Activated CD4-positive, alpha-beta T cell treated with anti-CD3 and anti-CD28 coated beads for 48 hours (primary cell): ENCODE measurements around the gene ATG7.
"Not testable (repeated sequence)": the region's sequence is repeated elsewhere in the genome, so short reads cannot be mapped to it uniquely, and the experiment has no call there.

ENCODE experiments used
- DNase-seq: peaks from one replicate; pipeline ENCODE4 v3.0.0-alpha.2; 2020

Gene ATG7

GRCh38 chr3:11437506-11437905 is 165.3 kb downstream of the ATG7 start:
- no peak for DNase-seq

- DNase-seq, result no peak
These were observed 166.4 kb downstream of the ATG7 start for GRCh38 chr3:11438646-11439045.

GRCh38 chr3:11441346-11441745 is 169.1 kb downstream of the ATG7 start:
- DNase-seq, result not testable (repeated sequence)

GRCh38 chr3:11444404-11444803 is 172.2 kb downstream of the ATG7 start:
- no peak for DNase-seq

- DNase-seq, result not testable (repeated sequence)
These were observed 173.0 kb downstream of the ATG7 start for GRCh38 chr3:11445193-11445592.

- no peak for DNase-seq
These were observed 173.7 kb downstream of the ATG7 start for GRCh38 chr3:11445883-11446282.

GRCh38 chr3:11447584-11448200 is 175.5 kb downstream of the ATG7 start:
- no peak for DNase-seq

- no peak for DNase-seq
These were observed 177.8 kb downstream of the ATG7 start for GRCh38 chr3:11450015-11450414.

GRCh38 chr3:11452312-11452711 is 180.1 kb downstream of the ATG7 start:
- DNase-seq, result no peak

GRCh38 chr3:11452885-11453847 is 181.0 kb downstream of the ATG7 start:
- no peak for DNase-seq

- DNase-seq, result no peak
These were observed 183.8 kb downstream of the ATG7 start for GRCh38 chr3:11455956-11456355.

- no peak for DNase-seq
These were observed 184.9 kb downstream of the ATG7 start for GRCh38 chr3:11457135-11457534.

- DNase-seq, result no peak
These were observed 187.1 kb downstream of the ATG7 start for GRCh38 chr3:11459186-11459824.

GRCh38 chr3:11461226-11461625 is 189.0 kb downstream of the ATG7 start:
- DNase-seq, result no peak

GRCh38 chr3:11462673-11463072 is 190.5 kb downstream of the ATG7 start:
- not testable (repeated sequence) for DNase-seq

GRCh38 chr3:11463591-11463990 is 191.4 kb downstream of the ATG7 start:
- no peak for DNase-seq

- no peak for DNase-seq
These were observed 192.2 kb downstream of the ATG7 start for GRCh38 chr3:11464356-11464755.

- DNase-seq, result no peak
These were observed 193.8 kb downstream of the ATG7 start for GRCh38 chr3:11465744-11466616.

GRCh38 chr3:11467875-11468274 is 195.7 kb downstream of the ATG7 start:
- DNase-seq, result no peak

GRCh38 chr3:11470031-11470853 is 198.0 kb downstream of the ATG7 start:
- DNase-seq, result no peak

GRCh38 chr3:11475324-11475723 is 203.1 kb downstream of the ATG7 start:
- no peak for DNase-seq

- no peak for DNase-seq
These were observed 204.5 kb downstream of the ATG7 start for GRCh38 chr3:11476735-11477144.
